Uterus (tissue), 4 donors: Measurements from ENCODE around the gene PAIP2. TPM values are rescaled to one million over a fixed set of nuclear protein-coding genes. Genes with fewer than 3 reads are reported as not detected.

Experiments
- DNase-seq, 2 donors: peaks; one replicate each; pipeline ENCODE4 v3.0.0-alpha.2; 2019 to 2020
- H3K27ac ChIP-seq, 2 donors: fragments of 200-600 bp; sonication (generic); 1 replicate in 1 of 2; 2 replicates in 1 of 2; pipeline ENCODE4 v1.5.1; 2016 to 2018
- H3K27me3 ChIP-seq, 2 donors: fragments of 200-600 bp; sonication (generic); one replicate each; pipeline ENCODE4 v1.5.1; 2018 to 2019; ENCODE audit warnings: control low read depth in 1 of 2
- H3K36me3 ChIP-seq, 2 donors: fragments of 200-600 bp; sonication (generic); one replicate each; pipeline ENCODE4 v1.5.1; 2019; ENCODE audit warnings: control low read depth in 1 of 2
- H3K4me1 ChIP-seq, 2 donors: fragments of 200-600 bp; sonication (generic); one replicate each; pipeline ENCODE4 v1.5.1; 2018 to 2019; ENCODE audit warnings: control low read depth in 1 of 2
- H3K4me3 ChIP-seq, 2 donors: fragments of 200-600 bp; sonication (generic); 1 replicate in 1 of 2; 2 replicates in 1 of 2; pipeline ENCODE4 v1.5.1; 2018 to 2019; ENCODE audit warnings: mild to moderate bottlenecking in 1 of 2
- H3K9me3 ChIP-seq, 2 donors: fragments of 200-600 bp; sonication (generic); one replicate each; pipeline ENCODE4 v1.5.1; 2019; ENCODE audit warnings: control low read depth in 1 of 2
- POLR2A ChIP-seq, 2 donors: fragments of 450-650 bp; IDR thresholded peaks; one replicate each; pipeline ENCODE4 v1.6.1; 2016; ENCODE audit warnings: antibody characterized with exemption in 2 of 2, mild to moderate bottlenecking in 1 of 2, moderate library complexity in 1 of 2
- intact Hi-C: fragments of 100-400 bp; cut with DNase I; formaldehyde crosslinking; loops from one replicate; pipeline ENCODE4 v1.15.1; 2023; ENCODE audit warnings: low total_unique reads
- total RNA-seq, 4 donors: library from RNA; depleted of rRNA in 3 of 4; stranded (reverse); fragments of >200 nt in 3 of 4; gene quantifications; one replicate each; pipeline versions ENCODE4 v1.1.0 to v1.2.4, GENCODE V29; 2014 to 2023
- TF ChIP-seq, protein P1 (sequence below), 4 experiments: fragments of 200-600 bp in 2 of 4; fragments of 450-650 bp in 2 of 4; sonication (generic) in 2 of 4; IDR thresholded peaks; one replicate each; pipeline ENCODE4 v1.5.1; 2016 to 2019; ENCODE audit warnings: antibody characterized with exemption in 4 of 4, mild to moderate bottlenecking in 2 of 4, moderate library complexity in 1 of 4
- donor health status: DM: yes; HTN: yes; CAD: no.

Gene PAIP2
- total RNA-seq, 4 donors from 2014 or later: 43.5 to 144 (median 87.7) TPM

DNA sequence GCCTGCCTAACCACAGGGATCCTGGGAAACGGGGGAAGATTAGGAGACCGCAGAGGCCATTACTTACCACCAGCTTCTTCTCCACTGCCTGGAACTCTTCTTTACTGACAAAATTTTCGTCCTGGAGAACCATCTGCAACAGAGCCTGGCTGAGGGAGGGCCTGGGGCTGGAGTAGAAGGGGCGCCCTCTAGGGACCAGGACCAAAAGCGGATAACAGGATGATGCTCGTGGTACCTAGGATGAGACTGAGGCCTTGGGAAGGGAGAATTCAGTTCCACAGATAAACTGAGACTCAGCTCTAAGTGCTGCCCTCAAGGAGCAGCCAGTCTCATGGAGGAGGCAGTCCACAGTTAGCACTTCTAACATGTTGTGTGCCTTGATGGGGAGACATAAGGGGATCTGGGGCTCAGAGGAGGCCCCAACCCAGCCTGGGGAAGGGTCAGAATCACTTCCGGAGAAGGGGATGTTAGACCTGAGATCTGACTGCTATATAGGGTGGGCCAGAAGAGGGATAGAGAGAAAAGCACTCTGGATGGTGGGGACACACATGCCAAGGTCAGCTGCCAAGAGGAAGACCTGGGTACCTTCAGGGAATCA is 61.0 kb downstream of the PAIP2 start:
- H3K4me1 ChIP-seq: peaks cover 0 to 3% of the 10 kb centered on the region in 2 donors
- DNase-seq: no peak
- no peaks in the 10 kb centered on the region for H3K27me3 ChIP-seq
- H3K36me3 ChIP-seq: no peaks in the 10 kb centered on the region
- no peaks in the 10 kb centered on the region for H3K9me3 ChIP-seq
- intact Hi-C loops: no loop called here
- TF ChIP-seq, protein P1, sequence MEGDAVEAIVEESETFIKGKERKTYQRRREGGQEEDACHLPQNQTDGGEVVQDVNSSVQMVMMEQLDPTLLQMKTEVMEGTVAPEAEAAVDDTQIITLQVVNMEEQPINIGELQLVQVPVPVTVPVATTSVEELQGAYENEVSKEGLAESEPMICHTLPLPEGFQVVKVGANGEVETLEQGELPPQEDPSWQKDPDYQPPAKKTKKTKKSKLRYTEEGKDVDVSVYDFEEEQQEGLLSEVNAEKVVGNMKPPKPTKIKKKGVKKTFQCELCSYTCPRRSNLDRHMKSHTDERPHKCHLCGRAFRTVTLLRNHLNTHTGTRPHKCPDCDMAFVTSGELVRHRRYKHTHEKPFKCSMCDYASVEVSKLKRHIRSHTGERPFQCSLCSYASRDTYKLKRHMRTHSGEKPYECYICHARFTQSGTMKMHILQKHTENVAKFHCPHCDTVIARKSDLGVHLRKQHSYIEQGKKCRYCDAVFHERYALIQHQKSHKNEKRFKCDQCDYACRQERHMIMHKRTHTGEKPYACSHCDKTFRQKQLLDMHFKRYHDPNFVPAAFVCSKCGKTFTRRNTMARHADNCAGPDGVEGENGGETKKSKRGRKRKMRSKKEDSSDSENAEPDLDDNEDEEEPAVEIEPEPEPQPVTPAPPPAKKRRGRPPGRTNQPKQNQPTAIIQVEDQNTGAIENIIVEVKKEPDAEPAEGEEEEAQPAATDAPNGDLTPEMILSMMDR (IDR thresholded peaks at IDR 0.05): no peak
- no peak for TF ChIP-seq POLR2A (IDR thresholded peaks at IDR 0.05)
- H3K4me3 ChIP-seq: no peak overlapping the region
- peak overlapping the region; percentile 86 to 95 for H3K27ac ChIP-seq

DNA sequence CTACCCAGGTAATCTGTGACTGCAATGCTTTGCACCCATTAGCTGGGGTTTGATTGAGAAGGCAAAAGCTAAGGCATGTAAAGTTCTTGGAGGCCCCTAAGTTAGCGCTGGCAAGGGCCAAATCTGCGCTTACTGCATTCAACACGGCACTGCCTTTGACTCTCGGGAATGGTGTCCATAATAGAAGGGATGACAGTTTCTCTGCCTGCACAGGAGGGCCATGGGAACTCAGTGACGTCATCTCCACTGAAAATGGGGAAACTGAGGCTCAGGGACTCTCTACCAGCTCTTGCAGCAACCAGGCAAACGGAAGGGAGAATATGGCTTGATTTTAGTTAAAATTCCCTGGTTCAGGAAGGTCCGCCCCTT is 61.7 kb downstream of the PAIP2 start:
- no peak for TF ChIP-seq POLR2A (IDR thresholded peaks at IDR 0.05)
- TF ChIP-seq, protein P1 (IDR thresholded peaks at IDR 0.05): no peak
- Histone ChIP-seq H3K4me1 (peaks cover 0 to 3% of the 10 kb centered on the region in 2 donors), H3K27me3 (no peaks in the 10 kb centered on the region), H3K9me3 (no peaks in the 10 kb centered on the region), H3K27ac (peak overlapping the region; percentile 86 to 95), H3K36me3 (no peaks in the 10 kb centered on the region), H3K4me3 (peak overlapping the region; percentile 35 to 37)
- DNase-seq: no peak
- intact Hi-C loops: no loop called here

DNA sequence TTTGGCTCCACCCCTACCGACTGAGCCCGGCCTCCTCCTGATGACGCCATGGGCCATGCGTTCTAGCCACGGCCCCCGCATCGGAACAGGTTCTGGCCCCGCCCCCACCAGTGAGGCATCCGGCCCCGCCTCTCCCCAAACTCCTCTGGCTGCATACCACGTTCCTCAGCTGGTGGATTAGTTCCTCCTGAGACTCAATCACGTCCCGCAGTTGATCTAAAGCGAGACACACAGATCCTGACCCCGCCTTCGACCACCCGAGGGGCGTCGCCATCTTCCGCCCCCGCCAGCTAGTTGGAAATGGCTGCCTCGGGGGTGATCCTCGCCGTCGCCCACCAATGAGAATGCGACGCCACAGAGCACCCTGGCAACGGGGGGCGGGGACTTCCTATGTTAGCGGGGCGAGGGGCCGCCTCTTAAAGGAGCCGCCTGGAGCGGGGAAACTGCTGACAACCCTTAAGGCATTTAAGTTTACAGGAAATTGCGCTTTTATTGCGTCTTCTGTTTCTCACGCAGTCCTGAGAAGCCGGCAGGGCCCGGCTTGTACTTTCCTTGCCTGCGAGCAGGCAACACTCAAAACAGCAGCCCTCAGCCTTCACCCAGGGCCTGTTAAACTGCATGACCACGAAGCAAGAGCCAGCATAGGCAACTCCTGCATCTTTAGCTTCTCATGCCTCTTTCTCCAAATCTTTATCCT is 62.3 kb downstream of the PAIP2 start, which contains the start of gene SPATA24:
Gene SPATA24, minus strand, starts transcription at position 303 of the 697 bp plus-strand sequence. Its CDS starts 29 bp downstream, at position 274.
- DNase-seq: peak; percentile 97 to 98
- intact Hi-C loops: no loop called here
- Histone ChIP-seq H3K4me1 (peaks cover 0 to 3% of the 10 kb centered on the region in 2 donors), H3K27me3 (no peaks in the 10 kb centered on the region), H3K27ac (peak within 1 kb of the TSS; percentile 86 to 95), H3K9me3 (no peaks in the 10 kb centered on the region), H3K36me3 (no peaks in the 10 kb centered on the region), H3K4me3 (peak within 1 kb of the TSS; percentile 35 to 37)
- TF ChIP-seq, protein P1 (IDR thresholded peaks at IDR 0.05): no peak
- TF ChIP-seq POLR2A (IDR thresholded peaks at IDR 0.05): peak in 1 of 2 donors; percentile 28

DNA sequence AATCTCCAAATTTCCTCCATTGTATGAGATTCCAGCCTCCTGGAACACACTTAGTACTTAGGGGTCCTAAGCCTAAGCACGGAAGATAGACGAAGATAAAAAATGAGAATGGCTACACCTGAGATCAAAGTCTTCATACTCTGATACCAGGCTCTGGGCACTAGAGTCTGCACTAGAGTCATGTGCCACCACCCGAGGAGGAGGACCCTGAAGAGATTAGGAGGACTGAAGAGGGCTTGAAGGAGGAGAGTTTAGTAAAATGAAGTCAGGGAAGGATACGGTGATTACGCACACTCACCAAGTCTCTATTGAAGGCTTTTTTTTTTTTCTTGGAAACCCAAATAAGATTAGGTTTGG is 62.8 kb downstream of the PAIP2 start:
- Histone ChIP-seq H3K36me3 (no peaks in the 10 kb centered on the region), H3K27me3 (no peaks in the 10 kb centered on the region), H3K4me3 (peak overlapping the region; percentile 35 to 37), H3K27ac (peak overlapping the region; percentile 86 to 95), H3K4me1 (peaks cover 0 to 3% of the 10 kb centered on the region in 2 donors), H3K9me3 (no peaks in the 10 kb centered on the region)
- DNase-seq: no peak
- TF ChIP-seq POLR2A (IDR thresholded peaks at IDR 0.05): no peak
- TF ChIP-seq, protein P1 (IDR thresholded peaks at IDR 0.05): no peak
- intact Hi-C loops: no loop called here

DNA sequence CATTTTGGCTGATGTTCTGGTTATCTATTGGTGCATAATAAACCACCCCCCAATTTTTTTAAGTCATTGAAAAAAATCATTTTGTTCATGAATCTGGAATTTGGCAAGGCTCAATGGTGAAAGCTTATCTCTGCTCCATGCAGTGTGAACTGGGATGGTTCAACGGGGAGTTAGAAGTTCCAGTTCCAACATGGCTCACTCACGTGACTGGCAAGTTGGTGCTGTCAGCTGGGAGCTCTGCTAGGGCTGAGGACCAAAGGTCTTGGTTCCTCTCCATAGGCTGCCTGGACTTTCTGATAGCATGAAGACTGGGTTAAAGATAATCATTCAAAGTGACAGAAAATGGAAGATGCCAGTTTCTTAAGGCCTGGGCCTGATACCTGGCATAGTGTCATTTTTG is 65.3 kb downstream of the PAIP2 start:
- Histone ChIP-seq H3K27me3 (no peaks in the 10 kb centered on the region), H3K9me3 (no peaks in the 10 kb centered on the region), H3K36me3 (no peaks in the 10 kb centered on the region), H3K27ac (no peak overlapping the region), H3K4me1 (peaks cover 0 to 11% of the 10 kb centered on the region in 2 donors), H3K4me3 (no peak overlapping the region)
- TF ChIP-seq, protein P1 (IDR thresholded peaks at IDR 0.05): no peak
- TF ChIP-seq POLR2A (IDR thresholded peaks at IDR 0.05): no peak
- intact Hi-C loops: no loop called here
- no peak for DNase-seq
